ENCODE results near the gene RASSF5.

Gene RASSF5

GRCh38 chr1:206628916-206629315 lies 121.6 kb downstream of the RASSF5 start:
- Histone ChIP-seq H4K20me1 (ENCODE audit: control insufficient read depth, insufficient read depth, low read depth, low read length) (no peaks in the 10 kb centered on the region), H3K9me2 (replicated peaks; ENCODE audit: control insufficient read depth, low read length) (no peaks in the 10 kb centered on the region), H3K4me3 (ENCODE audit: low read length) (no peak overlapping the region), H3K36me3 (ENCODE audit: control insufficient read depth, low read length) (no peaks in the 10 kb centered on the region), H3K4me1 (ENCODE audit: control insufficient read depth, low read length) (peaks cover 9% of the 10 kb centered on the region), H3K79me2 (ENCODE audit: control insufficient read depth, low read length) (no peaks in the 10 kb centered on the region), H3K27ac (ENCODE audit: low read depth, low read length) (no peak overlapping the region), H3K4me2 (ENCODE audit: low read length) (no peak overlapping the region), H3F3A (ENCODE audit: control insufficient read depth, insufficient read depth) (0 out of 2 replicates have a peak, but pooled peaks cover 2% of the 10 kb centered on the region), H3K9me3 (ENCODE audit: control insufficient read depth, insufficient read depth, low read length) (no peaks in the 10 kb centered on the region), H3K27me3 (ENCODE audit: control insufficient read depth, low read length) (peaks cover 10% of the 10 kb centered on the region)
- TF ChIP-seq, protein P1, sequence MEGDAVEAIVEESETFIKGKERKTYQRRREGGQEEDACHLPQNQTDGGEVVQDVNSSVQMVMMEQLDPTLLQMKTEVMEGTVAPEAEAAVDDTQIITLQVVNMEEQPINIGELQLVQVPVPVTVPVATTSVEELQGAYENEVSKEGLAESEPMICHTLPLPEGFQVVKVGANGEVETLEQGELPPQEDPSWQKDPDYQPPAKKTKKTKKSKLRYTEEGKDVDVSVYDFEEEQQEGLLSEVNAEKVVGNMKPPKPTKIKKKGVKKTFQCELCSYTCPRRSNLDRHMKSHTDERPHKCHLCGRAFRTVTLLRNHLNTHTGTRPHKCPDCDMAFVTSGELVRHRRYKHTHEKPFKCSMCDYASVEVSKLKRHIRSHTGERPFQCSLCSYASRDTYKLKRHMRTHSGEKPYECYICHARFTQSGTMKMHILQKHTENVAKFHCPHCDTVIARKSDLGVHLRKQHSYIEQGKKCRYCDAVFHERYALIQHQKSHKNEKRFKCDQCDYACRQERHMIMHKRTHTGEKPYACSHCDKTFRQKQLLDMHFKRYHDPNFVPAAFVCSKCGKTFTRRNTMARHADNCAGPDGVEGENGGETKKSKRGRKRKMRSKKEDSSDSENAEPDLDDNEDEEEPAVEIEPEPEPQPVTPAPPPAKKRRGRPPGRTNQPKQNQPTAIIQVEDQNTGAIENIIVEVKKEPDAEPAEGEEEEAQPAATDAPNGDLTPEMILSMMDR (IDR thresholded peaks at IDR 0.05; ENCODE audit: low read depth, low read length, poor library complexity, severe bottlenecking), result no peak
- TF ChIP-seq EZH2phosphoT487 (IDR thresholded peaks at IDR 0.05; ENCODE audit: borderline replicate concordance, low read length), result no peak

GRCh38 chr1:206631085-206631509 lies 123.8 kb downstream of the RASSF5 start:
- Histone ChIP-seq H3K27ac (ENCODE audit: low read depth, low read length) (no peak overlapping the region), H3K4me2 (ENCODE audit: low read length) (no peak overlapping the region), H3K9me2 (replicated peaks; ENCODE audit: control insufficient read depth, low read length) (no peaks in the 10 kb centered on the region), H3K36me3 (ENCODE audit: control insufficient read depth, low read length) (no peaks in the 10 kb centered on the region; the same call in 1 of the 2 replicates), H3K79me2 (ENCODE audit: control insufficient read depth, low read length) (peaks cover 7% of the 10 kb centered on the region), H3K9me3 (ENCODE audit: control insufficient read depth, insufficient read depth, low read length) (no peaks in the 10 kb centered on the region), H3K27me3 (ENCODE audit: control insufficient read depth, low read length) (peaks cover 10% of the 10 kb centered on the region), H3F3A (ENCODE audit: control insufficient read depth, insufficient read depth) (peaks cover 7% of the 10 kb centered on the region; the same call in 1 of the 2 replicates), H3K4me1 (ENCODE audit: control insufficient read depth, low read length) (peaks cover 21% of the 10 kb centered on the region), H4K20me1 (ENCODE audit: control insufficient read depth, insufficient read depth, low read depth, low read length) (no peaks in the 10 kb centered on the region), H3K4me3 (ENCODE audit: low read length) (no peak overlapping the region)
- TF ChIP-seq, protein P1 (IDR thresholded peaks at IDR 0.05; ENCODE audit: low read depth, low read length, poor library complexity, severe bottlenecking), result peak; percentile 79
- TF ChIP-seq EZH2phosphoT487 (IDR thresholded peaks at IDR 0.05; ENCODE audit: borderline replicate concordance, low read length), result no peak

GRCh38 chr1:206633708-206634121 lies 126.4 kb downstream of the RASSF5 start:
- H3K27ac ChIP-seq (ENCODE audit: low read depth, low read length), result no peak overlapping the region
- H3K9me3 ChIP-seq (ENCODE audit: control insufficient read depth, insufficient read depth, low read length), result no peaks in the 10 kb centered on the region
- peaks cover 31% of the 10 kb centered on the region for H3K79me2 ChIP-seq (ENCODE audit: control insufficient read depth, low read length)
- no peak overlapping the region for H3K4me3 ChIP-seq (ENCODE audit: low read length)
- TF ChIP-seq, protein P1 (IDR thresholded peaks at IDR 0.05; ENCODE audit: low read depth, low read length, poor library complexity, severe bottlenecking), result no peak
- TF ChIP-seq EZH2phosphoT487 (IDR thresholded peaks at IDR 0.05; ENCODE audit: borderline replicate concordance, low read length), result no peak
- H3K4me1 ChIP-seq (ENCODE audit: control insufficient read depth, low read length), result peaks cover 42% of the 10 kb centered on the region
- H3K4me2 ChIP-seq (ENCODE audit: low read length), result no peak overlapping the region
- peaks cover 8% of the 10 kb centered on the region for H3K27me3 ChIP-seq (ENCODE audit: control insufficient read depth, low read length)
- H3K36me3 ChIP-seq (ENCODE audit: control insufficient read depth, low read length), result peaks cover 7% of the 10 kb centered on the region
- H3K9me2 ChIP-seq (replicated peaks; ENCODE audit: control insufficient read depth, low read length), result no peaks in the 10 kb centered on the region
- peaks cover 11% of the 10 kb centered on the region for H3F3A ChIP-seq (ENCODE audit: control insufficient read depth, insufficient read depth)
- no peaks in the 10 kb centered on the region for H4K20me1 ChIP-seq (ENCODE audit: control insufficient read depth, insufficient read depth, low read depth, low read length)

All from DOHH2 (cell line).